HG03025 (cell line): Measurements from ENCODE around the gene CDC73.
"Not testable (repeated sequence)": the region's sequence is repeated elsewhere in the genome, so short reads cannot be mapped to it uniquely, and the experiment has no call there.

Source experiments
- ATAC-seq: cut with Tn5 transposase; IDR thresholded peaks from one replicate; pipeline ENCODE4 v1.9.1; 2021; ENCODE audit warnings: mild to moderate bottlenecking, moderate library complexity; ENCODE audit not compliant: unreplicated experiment, low FRiP score

CDC73 gene

DNA sequence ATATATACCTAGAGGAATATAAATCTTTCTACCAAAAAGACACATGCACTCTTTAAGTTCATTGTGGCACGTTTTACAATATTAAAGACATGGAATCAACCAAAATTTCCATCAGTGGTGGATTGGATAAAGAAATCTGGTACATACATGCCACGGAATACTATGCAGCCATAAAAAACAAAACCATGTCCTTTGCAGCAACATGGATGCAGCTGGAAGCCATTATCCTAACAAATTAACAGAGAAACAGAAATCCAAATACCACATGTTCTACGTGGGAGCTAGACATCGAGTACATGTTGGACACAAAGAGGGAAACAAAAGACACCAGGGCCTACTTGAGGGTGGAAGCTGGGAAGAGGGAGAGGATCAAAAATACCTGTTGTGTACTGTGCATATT lies 97.6 kb downstream of the CDC73 start:
- no peak for ATAC-seq

DNA sequence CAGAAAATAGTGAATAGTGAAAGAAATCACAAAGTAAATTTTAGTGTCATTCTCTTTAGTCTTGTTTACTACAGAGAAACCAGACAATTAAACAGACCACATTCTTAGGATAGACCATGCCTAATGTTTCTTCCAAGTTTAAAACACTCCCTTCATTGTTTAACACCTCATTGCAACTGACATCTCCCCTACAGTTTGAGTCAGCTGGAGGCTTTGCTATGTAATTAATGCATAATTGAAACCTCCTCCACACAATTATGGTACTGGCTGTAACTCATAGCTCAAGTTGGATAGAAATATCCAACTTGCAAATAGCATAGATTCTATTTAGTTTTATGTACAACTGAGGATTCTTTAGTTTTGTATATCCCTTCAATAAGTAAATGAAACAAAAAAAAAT lies 99.8 kb downstream of the CDC73 start:
- no peak for ATAC-seq

DNA sequence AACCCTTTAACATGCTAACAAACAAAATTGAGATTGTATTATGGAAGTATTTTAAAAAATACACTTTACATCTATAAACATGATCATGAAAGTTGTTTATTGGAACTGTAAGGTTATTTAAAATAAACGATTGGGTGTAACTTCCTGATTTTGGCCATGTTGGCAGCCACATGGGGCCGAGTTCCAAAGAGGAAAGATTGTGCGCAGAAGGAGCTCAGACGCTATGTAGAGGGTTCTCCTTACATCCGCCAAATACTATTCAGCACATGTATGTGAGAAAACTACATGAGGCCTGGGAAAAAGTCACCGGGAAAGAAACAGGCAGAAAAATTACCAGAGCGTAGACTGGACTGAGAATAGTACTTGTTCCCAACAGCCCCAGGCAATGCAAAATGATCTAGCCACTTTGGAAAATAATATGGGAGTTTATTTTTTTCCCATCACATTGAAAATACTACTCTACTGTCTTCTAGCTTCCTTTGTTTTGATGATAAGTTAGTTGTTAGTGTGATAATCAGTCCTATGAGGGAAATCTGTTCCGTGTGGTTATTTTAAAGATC lies 100.3 kb downstream of the CDC73 start:
- ATAC-seq: no peak

GRCh38 chr1:193229136-193229535 lies 107.3 kb downstream of the CDC73 start:
- no peak for ATAC-seq

- not testable (repeated sequence) for ATAC-seq
These were observed 109.3 kb downstream of the CDC73 start for GRCh38 chr1:193231146-193231545.

- no peak for ATAC-seq
These were observed 112.7 kb downstream of the CDC73 start for GRCh38 chr1:193234530-193234929.

DNA sequence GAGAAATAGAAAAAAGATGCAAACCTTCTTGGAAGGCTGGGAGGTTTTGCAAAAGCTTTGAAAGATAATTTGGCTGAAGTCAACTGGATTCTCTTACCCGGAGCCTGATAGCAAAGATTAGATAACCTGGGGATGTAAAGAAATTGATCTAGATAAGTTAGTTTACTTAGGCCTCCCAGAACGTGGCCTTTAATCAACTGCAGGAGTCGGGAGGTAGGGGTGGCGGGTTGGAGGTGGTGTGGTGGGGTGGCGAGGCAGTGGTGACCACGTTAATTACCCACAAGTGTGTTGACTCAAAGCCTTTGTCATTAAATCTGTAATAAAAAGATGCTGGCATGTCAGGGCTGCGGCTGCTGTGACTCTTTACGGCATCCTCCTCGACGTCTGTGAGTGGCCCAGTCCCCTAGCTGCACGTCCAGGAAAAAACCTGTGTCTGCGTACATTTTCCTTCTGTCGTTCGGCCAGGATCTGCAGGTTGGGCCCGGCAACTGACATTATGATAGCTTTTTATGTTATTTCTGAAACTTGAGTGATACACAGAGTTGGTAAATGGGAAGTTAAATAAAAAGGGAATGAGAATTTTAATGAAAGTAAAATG lies 115.6 kb downstream of the CDC73 start:
- no peak for ATAC-seq

DNA sequence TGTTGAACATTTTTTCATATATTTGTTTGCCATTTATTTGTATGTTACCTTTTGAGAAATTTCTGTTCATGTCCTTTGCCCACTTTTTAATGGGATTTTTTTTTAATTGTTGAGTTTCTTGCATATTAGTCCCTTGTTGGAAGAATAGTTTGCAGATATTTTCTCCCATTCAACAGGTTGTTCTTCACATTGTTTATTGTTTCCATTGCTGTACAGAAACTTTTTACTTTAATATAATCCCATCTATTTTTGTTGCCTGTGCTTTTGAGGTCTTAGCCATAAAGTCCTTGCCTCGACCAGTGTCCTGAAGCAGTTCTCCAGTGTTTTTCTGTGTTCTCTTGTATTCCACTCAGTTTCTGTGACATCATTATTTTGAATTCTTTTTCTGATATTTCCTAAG lies 118.8 kb downstream of the CDC73 start:
- no peak for ATAC-seq

GRCh38 chr1:193241132-193241827 lies 119.4 kb downstream of the CDC73 start:
- no peak for ATAC-seq

GRCh38 chr1:193242000-193242399 lies 120.2 kb downstream of the CDC73 start:
- no peak for ATAC-seq

- ATAC-seq: no peak
These were observed 127.4 kb downstream of the CDC73 start for GRCh38 chr1:193249187-193249586.

DNA sequence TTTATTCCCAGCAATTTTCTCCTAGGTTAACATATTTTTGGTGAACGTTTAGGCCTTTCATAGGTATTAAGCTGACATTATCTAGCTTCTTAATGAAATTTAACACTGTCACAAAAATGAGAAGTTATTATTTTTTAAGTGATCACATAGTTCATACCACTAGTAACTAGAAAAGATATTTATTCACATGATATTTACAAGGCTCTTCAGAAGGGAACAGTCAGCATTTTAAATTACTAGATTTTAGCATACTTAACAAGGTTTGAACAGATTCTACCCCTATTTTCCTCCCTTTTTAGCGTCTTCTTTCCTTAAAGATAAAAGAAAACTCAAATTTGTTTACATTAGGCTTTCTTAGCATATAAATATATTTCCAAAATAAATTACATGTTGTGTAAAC lies 130.1 kb downstream of the CDC73 start:
- ATAC-seq: no peak

- ATAC-seq: no peak
These were observed 134.2 kb downstream of the CDC73 start for GRCh38 chr1:193256019-193256418.

DNA sequence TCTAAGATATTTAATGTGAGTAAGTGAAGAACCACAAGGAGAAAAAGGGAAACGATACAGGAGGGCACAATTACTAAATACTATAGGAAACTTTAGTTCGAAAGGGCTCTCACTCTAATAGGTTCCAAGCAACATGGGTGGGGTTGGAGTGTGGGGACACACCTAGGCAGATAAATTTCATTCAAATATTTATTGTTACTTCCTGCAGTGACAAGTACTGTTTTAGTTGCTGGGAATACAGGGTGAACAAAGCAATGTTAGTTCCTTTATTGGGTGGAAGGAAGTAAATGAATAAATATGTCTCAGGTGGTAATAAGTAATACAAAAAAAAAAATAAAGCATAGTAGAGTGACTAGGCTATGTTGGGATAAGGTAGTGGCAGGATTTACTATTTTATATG lies 137.8 kb downstream of the CDC73 start:
- ATAC-seq: no peak

- no peak for ATAC-seq
These were observed 138.4 kb downstream of the CDC73 start for GRCh38 chr1:193260056-193260745.

DNA sequence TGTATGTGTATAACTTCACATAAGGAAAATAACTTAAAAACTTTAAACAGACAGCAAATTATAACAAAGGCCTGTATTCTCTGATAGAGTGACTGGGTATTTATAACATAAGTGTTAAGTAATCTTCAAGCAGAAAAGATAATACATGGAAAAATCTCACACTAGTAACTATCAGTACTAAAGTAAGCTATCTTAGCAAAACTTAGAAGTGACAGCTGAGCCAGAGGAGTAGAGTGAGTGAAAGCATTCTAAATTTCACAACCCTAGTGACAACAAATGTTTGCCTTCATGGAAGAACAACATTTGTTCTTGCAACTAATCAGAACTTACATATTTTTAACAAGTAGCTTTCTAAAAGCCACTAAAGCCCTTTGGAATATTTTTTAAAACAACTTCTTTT lies 139.1 kb downstream of the CDC73 start:
- ATAC-seq: no peak

GRCh38 chr1:193262661-193263060 lies 140.8 kb downstream of the CDC73 start:
- no peak for ATAC-seq

DNA sequence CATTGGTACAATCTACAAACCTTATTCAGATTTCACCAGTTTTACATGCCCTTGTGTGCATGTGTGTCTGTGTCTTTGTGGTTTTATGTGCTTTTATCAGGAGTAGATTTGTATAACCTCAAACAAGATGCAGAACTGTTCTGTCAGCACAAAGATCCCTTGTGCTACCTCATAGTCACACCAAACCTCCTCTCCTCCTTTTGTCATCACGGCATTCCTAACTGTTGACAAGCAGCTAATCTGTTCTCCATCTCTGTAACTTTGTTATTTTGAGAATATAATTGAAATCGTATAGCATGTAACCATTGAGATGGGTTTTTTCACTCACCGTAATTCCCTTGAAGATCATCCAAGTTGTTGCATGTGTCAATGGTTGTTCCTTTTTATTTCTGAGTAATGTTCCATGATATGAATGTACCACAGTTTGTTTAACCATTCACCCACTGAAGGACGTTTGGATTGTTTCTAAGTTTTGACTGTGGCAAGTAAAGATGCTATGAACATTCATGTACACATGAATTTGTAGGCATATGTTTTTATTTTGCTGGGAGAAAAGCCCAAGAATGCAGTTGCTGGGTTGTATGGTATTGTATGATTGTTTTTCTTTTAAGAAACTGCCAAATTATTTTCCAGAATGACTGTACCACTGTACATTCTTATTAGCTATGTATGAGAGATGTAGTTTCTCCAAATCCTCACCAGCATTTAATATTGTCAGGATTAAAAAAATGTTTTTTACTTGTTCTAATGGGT lies 142.7 kb downstream of the CDC73 start:
- ATAC-seq: no peak

DNA sequence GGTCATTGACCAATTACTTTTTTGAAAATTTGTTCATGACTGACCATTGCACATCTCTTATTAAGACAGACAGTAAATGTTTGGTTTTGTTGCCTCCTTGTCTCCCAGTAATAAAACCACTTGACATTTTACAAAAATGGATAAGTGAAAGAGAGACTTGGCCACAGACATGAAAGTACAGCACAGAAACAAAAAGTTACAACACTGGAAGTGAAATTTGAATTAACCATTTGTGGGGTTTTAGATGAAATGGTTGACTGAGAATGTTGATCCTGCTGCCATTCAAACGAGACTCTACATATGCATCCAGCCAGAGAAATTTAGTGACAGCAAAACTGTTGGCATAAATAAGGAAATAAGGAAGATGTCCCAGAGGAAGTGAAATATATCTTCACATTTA lies 143.9 kb downstream of the CDC73 start:
- peak; percentile 47 for ATAC-seq

DNA sequence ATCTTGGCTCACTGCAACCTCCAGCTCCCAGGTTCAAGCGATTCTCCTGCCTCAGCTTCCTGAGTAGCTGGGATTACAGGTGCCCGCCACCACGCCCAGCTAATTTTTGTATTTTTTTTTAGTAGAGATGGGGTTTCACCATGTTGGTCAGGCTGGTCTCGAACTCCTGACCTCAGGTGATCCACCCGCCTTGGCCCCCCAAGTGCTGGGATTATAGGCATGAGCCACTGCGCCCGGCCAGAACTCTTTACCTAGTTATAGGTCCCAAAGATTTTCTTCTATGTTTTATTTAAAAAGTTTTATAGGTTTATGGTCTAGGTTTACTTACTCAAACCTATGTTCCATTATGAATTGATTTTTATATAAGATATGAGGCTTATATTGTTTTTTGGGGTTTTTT lies 145.0 kb downstream of the CDC73 start:
- ATAC-seq: not testable (repeated sequence)

DNA sequence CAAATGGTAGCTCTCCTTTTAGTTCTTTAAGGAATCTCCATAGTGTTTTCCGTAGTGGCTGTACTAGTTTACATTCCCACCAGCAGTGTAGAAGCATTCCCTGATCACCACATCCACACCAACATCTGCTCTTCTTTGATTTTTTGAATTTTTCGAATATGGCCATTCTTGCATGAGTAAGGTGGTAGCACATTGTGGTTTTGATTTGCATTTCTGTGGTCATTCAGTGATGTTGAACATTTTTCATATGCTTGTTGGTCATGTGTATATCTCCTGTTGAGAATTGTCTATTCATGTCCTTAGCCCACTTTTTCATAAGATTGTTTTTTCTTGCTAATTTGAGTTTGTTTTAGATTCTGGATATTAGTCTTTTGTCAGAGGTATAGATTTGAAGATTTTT lies 149.2 kb downstream of the CDC73 start:
- peak; percentile 84 for ATAC-seq
